Nucleus accumbens (tissue), 56 donors: Measurements from ENCODE around the gene MINDY1.

Source experiments
- DNase-seq, 56 donors: peaks; one replicate each; lab custom pipeline; 2025; lab: John Stamatoyannopoulos, UW

MINDY1 gene

DNA sequence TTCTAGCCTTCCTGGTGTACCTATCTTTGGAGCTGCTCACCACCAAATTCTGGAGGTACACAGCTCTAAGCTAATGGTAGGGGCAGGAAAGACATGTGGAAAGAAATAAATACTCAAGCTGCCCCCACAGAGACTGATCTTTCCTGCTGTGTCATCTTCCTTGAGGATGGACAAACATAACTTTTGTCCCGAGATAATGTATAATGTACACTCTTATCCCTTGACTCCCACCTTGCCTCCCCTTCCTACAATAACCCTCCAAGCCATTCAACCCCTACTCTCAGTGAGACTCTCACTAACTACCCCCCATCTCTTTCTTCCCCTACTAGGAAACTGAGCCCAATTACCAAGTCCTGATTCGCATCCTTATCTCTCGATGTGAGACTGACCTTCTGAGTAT, 12.5 kb downstream of the MINDY1 start:
- DNase-seq, result no peak

DNA sequence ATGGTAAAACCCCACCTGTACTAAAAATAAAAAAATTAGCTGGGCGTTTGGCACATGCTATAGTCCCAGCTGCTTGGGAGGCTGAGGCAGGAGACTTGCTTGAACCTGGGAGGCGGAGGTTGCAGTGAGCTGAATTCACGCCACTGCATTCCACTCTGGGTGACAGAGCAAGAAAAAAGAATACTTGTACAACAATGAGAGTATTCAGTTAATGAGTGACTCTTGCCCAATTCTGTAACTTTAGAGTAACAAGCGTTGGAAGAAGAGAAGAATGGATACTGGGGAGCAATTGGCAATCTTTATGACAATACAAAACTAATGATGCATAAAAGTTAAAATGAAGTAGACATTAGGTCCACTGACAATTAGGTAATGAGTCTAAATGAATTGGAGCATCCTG, 14.1 kb downstream of the MINDY1 start:
- DNase-seq, result no peak

DNA sequence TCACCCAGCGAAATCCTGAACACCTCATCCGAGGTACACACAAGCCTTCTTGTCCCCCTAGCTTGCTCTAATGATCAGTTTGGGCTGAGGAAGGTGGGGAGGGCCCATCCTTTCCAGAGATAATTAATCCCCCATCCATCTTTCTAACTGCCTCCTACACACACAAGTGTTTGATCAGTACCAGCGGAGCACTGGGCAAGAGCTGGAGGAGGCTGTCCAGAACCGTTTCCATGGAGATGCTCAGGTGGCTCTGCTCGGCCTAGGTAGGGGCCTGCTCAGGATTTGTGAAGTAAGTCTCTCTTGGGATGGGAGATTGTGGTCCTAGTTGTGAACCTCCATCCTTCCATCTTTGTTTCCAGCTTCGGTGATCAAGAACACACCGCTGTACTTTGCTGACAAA, 18.8 kb downstream of the MINDY1 start:
- no peak for DNase-seq

DNA sequence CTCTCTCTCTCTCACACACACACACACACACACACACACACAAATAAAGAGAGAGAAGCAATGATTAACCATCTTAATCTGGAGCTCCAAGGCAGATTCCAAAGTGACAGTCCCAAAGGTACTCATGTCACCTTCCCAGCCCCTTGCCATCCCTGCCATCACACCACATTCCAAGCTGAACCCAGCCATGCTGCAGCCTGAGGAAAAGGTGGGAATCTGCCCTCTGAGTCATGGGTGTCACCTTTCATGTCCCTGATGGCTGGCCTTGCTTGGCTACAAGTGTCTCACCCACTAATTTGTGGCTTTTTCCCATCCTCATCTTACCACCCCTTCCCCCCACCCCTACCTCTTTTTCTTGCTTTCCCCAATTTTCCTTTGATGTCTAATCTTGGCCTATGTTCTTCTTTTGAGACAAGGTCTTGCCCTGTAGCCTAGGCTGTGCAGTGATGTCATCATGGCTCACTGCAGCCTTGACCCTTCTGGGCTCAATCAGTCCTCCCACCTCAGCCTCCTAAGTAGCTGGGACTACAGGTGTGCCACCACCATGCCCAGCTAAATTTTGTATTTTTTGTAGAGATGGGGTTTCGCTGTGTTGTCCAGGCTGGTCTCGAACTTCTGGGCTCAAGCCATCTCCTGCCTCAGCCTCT, 21.4 kb downstream of the MINDY1 start:
- DNase-seq, result no peak

DNA sequence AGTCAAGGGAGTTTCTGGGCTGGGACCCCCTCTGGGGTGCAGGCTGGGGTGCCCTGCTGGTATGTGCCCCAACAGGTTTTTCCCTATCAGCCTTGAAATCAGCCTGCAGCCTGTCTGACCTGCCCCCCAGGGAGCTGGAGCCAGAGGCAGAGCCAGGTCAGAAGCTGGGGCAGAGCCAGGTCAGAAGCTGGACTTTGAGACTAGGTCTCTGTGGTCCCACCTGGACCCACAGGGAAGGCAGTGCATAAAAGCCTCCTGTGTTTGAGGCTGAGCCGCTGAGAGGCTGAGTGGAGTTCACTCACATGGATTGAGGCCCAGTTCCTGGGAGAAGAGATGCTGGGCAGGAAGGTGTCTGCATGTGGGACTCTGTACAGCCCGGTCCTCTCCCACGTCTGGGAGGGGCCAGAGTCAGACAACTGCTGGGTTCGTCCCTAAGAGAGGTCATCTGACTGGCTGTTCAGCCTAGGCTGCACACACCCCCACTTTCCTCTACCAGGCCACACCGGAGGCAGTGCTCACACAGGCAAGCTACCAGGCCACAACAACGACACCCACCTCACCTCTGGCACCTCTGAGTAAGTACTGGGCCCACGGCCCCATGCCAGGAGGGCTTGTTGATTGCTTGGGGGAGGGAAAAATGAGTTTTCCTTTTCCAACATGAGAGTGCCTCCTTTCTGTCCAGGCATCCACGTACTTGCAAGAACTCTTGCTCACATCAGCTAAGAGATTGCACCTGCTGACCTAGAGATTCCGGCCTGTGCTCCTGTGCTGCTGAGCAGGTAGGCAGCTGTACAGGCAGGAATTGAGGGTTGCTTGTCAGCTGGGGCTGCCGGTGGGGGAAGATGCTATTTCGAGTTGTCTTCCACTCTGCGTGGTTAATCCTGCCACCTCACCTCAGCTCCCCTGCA, 24.6 kb downstream of the MINDY1 start, which contains the start of gene ANXA9:
Gene ANXA9 (plus strand): TSS at position 488 of the 908 bp plus-strand sequence. CDS start 814 bp downstream, outside the sequence.
- DNase-seq, result no peak

DNA sequence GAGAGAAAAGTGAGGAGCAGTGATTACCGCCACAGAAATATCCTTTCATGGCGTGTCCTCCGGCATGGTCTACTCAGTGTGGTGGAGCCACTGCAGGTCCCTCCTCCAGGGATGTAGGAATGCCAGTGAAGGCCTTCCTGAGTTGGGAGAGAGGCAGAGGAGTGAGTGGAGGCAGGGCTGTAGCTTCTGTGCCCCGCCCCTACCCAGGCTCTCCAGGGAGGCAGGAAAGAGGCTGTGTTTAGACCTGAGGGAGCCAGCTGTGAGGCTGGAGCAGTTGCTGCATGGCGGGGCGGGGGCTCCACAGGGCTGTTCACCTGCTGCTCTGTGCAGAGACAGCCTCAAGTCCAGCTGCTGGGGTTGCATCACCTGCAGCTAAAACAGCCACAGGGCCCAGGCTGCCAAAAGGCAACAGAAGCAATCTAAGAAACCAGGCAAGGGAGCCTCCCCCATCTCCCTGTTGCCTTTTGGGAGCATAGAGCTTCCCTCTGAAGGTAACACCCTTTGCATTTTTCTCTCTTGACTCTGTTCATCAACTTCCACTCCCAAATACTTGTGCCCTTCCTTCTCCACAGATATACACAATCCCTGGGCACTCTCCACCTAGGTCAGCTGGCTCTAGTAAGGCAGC, 25.4 kb downstream of the MINDY1 start:
- DNase-seq, result no peak

DNA sequence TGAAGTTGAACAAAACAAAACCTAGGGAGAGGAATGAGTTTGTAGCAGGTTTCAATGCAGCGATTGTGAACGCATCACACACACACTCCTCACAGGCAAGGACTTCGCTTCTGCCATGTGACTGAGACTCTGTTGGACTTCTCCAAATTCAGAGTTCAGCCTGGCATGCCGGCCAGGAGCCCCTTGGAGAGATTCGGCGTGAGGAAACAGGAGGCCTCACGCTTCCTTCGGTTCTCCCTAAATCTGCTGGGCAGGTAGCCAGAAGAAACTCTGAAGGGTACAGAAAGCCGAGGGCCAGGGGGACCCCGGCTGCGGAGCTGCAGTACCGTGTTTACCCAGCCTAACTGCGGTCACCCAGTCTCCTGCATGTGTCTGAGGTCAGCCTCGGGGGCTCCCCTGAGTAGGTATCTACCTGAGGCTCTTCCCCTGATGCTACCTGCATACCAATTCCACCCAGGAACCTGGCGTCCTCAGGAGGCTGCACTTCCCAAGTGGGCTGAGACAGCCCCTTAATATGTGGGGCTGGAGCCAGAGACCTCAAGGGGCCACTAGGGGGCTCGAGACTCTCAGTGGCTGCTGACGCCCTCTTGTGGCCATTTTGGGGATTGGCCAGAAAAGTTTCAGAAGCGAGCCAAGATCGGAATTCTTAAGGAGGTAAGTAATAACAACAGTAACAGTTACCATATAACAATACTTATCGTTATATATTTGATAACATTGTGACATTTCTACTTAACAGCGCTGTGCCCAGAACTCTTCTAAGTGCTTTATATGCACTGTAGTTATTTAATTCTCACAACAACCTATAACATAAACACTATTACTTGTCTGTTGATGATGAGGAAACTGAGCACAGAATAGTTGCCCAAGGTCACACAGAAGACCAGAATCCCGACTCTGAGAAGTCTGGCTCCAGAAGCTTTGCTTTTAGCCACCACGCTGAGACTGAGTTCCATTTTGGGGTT, 27.3 kb downstream of the MINDY1 start:
- DNase-seq, result peak in 53 of 56 donors; percentile 11 to 95 (median 70)

DNA sequence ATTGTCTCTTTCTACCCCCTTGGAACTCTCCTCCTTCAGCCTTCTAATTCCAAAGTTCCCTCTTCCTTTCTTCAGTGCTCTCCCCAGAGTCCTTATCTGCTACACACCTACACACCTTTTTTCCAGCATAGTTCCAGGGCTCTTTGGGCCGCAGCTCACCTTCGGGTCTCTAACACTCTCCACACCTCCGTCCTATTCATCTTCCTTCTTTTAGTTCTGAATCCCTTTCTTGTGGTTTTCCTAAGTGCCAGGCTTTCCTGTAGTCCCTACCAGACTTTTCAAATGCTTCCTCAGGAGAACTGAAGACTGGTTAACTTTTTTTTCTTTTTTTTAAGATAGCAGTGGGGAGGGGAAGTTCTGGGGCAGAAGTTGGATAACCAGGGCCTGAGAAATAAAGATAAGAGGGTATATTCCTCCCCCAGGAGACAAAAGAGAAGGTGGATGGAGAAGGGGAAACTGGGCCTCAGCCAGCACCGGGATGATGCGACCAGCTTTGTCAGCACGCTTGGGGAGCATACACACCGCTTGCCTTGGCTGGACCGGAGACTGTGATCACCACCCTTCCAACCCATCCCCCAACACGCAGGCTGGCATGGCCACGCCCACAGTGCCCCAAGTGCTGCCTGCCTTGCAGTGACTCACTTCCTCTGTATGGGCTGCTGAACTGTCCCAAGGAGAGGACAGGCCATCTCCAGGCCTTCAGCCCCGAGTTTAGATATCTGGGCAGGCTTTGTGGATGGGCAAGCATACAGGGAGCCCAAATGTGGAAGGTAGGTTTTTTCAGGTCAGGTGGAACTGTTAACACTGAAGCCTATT, 29.6 kb downstream of the MINDY1 start:
- peak in 51 of 56 donors; percentile 17 to 91 (median 63) for DNase-seq

DNA sequence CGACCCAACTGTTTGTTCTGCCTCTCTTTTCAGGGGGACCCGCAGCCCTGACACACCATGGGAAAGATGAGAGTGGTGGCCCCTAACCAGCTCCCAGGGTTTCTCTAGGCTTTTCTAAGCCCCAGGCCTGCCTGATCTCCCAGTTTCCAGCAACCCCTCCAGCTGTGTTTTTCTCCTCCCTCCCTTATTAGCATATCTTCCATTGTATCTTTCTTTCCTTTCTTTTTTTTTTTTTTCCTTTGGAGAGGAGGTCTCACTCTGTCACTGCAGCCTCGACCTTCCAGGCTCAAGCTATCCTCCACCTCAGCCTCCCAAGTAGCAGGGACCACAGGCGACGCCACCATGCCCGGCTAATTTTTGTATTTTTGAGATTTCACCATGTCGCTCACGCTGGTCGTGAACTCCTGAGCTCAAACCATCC, 30.3 kb downstream of the MINDY1 start:
- DNase-seq, result no peak

DNA sequence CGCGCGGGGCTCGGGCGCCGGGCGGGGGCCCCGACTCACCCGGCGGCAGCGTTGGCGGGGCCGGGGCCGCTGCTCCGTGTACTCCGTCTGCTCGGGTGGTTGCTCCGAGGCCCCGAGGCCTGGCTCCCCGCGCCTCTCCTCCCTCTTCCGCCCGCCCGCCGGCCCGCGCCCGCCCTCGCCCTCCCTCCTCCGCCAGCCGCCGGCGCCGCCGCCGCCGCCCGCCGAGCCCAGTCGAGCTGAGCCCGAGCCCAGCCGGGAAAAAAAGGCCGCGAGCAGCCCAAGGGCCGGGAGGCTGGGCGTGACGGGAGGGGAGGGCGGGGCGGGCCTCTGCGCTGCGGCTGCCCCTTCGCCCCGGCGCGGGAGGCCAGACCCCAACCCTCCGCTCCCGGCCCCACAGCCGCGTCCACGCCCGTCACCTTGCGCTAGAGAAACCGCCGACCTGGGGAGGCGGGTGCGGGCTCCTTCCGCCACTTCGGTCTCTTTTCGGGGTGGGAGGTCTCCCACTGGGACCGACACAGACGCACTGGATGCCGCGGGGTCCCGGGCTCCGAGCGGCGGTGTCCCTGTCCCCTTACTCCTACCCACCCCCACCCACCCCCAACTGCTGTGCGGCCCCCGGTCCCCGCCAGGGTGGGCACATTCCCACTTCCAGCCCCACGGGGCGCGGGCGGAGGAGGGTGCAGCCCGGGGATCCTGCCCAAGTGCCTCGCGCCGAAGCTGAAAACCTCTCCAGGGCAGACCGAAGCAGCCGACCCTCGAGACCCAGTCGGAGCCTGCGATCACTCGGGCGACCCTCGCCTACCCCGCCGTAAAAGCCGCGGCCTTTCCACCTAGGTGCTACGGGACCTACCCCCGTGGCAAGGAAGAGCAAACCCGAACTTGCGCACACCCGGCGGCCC, 31.9 kb downstream of the MINDY1 start, which contains the start of gene CERS2:
Gene CERS2 (minus strand): TSS at position 256 of the 899 bp plus-strand sequence. CDS start 5,745 bp downstream, outside the sequence.
- DNase-seq, result peak in 48 of 56 donors; percentile 8 to 80 (median 56)

DNA sequence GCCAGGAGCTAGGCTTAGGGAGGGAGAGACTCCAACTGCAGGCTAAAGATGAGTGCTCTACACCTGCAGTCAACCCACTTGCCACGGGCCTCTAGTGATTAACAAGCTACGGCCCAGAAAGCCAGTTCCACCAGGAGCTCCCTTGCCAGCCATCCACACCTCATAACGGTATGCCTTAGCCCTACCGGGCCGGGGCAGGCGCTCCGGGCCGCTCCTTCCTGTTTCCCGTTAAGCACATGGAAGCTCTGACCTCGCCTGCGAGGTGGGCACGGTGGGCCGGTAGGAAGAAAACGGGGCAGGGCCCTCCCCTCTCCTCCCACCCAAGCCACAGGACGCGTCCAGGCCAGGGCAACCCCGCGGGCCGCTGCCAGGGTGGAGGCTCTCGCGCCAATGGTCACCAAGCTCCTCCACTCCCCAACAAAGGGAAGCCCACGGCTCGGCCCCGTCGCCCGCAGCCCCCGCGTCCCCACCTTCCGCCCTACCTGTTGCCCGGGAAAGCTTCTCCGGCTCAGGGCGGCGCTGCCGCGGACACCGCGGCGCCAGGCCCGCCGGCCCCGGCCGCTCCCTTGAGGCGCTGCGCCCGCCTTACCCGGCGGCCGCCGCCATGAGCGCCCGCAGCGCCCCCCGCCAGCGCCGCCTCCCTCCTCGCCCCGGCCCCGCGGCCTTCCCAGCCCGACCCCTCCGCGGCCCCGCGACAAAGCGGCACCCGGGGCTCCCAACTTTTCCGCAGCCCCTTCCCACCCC, 32.7 kb downstream of the MINDY1 start:
- peak in 35 of 56 donors; percentile 12 to 79 (median 46) for DNase-seq

DNA sequence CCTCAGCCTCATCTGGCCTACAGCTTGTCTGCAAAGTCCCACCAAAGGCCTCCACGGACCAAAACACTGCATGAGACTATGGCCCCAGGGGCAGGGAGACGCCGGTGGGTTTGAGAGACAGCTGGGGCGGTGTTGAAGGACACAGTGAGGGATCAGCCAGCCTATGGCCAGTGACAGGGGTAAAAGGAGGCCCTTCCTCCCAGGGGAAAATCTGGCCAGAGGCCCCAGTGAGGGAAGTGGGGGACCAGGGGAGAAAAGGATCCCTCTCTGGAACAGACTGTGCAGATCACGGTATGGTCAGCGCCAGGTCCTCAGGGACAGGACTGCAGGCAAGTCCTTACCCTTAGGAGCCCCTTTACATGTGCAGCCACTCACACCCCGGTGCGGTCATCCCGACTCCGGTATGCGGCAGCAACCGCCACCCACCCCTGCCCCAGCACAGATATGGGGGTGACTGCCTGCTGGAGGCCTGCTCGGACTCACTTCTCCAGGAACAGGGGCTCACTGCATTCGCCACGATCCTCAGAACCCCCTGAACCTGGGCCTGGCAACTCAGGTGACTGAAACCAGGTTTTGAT, 33.4 kb downstream of the MINDY1 start:
- peak in 7 of 56 donors; percentile 27 to 53 (median 38) for DNase-seq

DNA sequence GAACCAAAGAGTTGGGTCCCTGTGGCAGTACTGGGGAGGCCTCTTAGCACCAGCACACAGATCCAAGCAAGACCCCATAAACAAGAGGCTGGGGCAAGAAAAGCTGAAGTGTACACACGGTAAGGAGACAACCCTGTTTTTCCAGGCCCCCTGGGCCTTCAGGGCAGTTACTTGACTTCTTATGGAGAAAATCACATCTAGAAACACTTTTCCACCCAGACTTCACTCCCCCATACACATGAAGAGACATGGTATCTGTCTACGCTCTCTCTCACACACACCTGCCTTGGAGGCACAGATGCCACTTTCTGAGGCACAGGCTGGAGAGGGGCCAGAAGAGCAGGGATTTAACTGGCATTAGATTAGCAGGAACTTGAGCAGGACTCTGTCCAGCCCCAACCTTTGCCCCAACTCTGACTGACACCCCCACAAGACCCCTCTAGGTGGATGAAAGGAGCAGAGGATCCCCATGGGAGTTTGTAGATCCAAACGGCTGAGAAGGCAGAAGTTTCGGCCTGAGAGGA, 34.2 kb downstream of the MINDY1 start:
- no peak for DNase-seq

DNA sequence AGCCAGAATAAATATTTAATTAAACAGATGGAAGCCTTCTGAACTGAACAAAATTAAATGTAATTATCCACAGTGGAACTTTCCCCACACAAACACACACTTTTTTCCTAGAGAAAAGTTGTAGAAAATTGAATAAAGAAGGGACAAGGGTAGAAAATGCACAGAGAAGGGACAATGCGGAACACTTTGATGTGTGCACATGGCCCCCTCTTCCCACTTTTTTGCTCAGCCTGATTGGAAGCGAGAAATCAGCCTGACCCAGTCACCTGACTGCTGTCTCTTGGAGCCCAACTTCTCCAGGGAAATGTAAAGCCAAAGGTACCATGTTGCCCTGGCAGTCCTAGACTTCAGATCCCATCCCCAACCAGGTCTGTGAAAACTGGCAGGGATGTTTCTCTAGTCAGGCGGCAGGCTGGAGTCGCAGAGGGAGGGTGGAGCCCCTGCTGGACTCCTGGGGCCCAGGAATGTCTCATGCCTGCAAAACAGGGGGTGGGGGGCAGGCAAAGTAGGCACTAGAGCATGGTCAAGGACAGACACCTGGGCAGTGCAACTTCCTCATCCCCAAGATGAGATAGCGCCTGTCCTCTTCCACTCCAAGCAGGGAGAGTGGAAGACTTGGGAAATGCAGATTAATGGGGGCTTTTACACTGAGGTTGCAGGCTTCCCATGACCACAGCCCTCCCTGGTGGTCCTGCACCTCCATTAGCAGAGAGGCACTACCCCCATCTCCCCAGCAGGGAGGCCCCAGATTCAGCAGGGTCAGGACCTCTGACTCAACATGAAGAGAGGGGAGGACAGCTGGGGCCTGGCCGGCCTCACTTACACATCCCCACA, 34.9 kb downstream of the MINDY1 start:
- peak in 6 of 56 donors; percentile 3 to 21 (median 9) for DNase-seq

DNA sequence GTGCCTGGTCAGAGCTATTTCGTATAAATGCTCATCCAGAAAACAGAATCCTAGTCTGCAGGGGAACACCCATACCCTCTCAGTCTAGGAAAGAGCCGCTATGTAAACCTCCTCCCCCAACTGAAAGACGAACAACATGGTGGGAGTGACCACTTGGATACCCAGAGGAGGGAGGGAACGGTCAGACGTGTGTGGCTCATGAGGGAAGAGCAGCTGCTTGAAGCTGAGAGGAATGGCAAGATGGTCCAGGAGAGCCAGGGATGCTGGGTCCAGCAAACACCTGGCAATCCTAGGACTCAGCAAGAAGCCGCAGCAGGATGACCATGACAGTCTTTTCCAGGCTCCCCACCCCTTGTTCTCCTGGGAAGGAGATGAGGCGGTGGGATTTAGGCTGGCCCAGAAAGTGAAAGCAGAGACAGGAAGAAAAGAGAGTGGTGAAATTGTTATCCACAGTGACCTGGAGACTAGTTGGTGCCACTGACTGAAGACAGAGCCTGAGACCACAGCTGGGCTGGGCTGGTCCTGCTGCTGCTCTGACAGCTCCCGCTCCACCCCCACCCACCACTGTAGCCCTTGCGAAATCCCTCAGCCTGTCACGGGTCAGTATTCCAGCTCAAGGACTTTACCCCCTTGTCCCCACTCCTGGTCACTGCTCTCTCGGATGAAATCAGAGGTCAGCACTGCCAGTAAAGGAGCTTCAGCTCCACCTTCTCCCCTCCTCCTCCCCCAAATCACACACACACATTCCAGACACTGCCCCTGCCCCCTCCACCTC, 35.7 kb downstream of the MINDY1 start:
- DNase-seq, result peak in 25 of 56 donors; percentile 5 to 47 (median 22)
